ENCODE measurements around the gene CDK4.

DNA sequence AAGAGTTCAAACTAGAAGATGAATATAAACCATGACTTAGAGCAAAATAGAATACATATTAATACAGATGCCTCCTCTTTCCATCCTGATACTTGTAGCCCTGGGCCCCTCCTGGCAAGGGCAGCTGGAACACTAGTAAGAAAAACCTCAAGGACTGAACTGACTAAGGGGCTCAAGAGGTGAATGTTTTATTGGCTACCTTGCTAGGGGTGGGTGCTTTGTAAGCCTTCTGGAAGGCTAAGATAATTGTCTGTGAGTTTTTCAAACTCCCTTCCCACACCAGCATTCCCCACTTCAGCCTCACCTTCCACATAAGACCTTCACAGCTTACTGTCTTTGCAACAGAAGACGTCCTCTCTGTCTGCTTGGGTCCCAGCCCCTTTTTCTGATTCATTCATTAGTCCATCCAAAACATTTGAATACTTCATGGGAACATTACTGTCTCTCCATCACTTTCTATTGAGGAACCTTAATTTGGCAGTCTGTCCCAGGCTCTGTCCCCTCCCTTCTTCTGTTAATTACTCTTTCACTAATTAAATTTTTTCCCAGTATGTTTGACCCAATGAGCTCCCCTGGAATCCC lies 1.7 kb upstream of the CDK4 start:
- TF ChIP-seq POLR2AphosphoS5 (IDR thresholded peaks at IDR 0.05; ENCODE audit: low read depth, low read length) (no peak), TAF1 (IDR thresholded peaks at IDR 0.05; ENCODE audit: borderline replicate concordance, low read depth, low read length) (no peak), POLR2A (IDR thresholded peaks at IDR 0.05; ENCODE audit: low read depth, low read length) (no peak)
